K562 (cell line): ENCODE data around the gene SPATS2. TPM values are rescaled to one million over a fixed set of nuclear protein-coding genes. Genes with fewer than 3 reads are reported as not detected.

Source experiments
- ATAC-seq: fragments of 200-7000 bp; cut with Tn5 transposase; 3 replicates; pipeline ENCODE4 v1.9.1; 2020; ENCODE audit warnings: moderate library complexity
- BruUV-seq: library from RNA; stranded (reverse); fragments of 400-500 nt; replicated peaks from 2 replicates; lab custom pipeline; 2021; lab: Mats Ljungman, UMichigan
- CTCF ChIA-PET: fragments of 300-600 bp; formaldehyde crosslinking; extraction: SDS; loops from one replicate; lab custom pipeline; 2021; ENCODE audit warnings: low intra/inter-chr PET ratio; lab: Yijun Ruan, JAX
- POLR2A ChIA-PET: fragments of 300-600, 350-650 bp; sonication (Branson Sonifier 250); formaldehyde crosslinking; extraction: SDS; loops from one replicate; lab custom pipeline; 2021; ENCODE audit warnings: antibody characterized with exemption, inconsistent platforms; lab: Yijun Ruan, JAX
- DNase-seq, 4 experiments: peaks; one replicate each; pipeline versions ENCODE4 v3.0.0 to v3.0.0-alpha.2; 2011 to 2018; ENCODE audit warnings: low spot score in 3 of 4, mixed read lengths in 3 of 4; ENCODE audit errors: extremely low read depth in 1 of 4
- FAIRE-seq: peaks from 2 replicates; lab custom pipeline; 2011; peaks lifted over from hg19 to GRCh38; lab: Jason Lieb, UNC
- H2AFZ ChIP-seq: 2 replicates; pipeline ENCODE4 v1.6.0; 2011; ENCODE audit warnings: low read depth, low read length, control low read depth, inconsistent platforms
- H3K27ac ChIP-seq: fragments of 200-600 bp; 3 replicates; pipeline ENCODE4 v1.8.0; 2011; ENCODE audit warnings: low read depth, mild to moderate bottlenecking, control low read depth, inconsistent platforms, low read length, moderate library complexity, mixed read lengths; ENCODE audit errors: extremely low read depth
- H3K27me3 ChIP-seq, 2 experiments: fragments of 300-600 bp in 1 of 2; 2 replicates in 1 of 2; 3 replicates in 1 of 2; pipeline versions ENCODE4 v1.6.0 to v1.8.0; 2011; ENCODE audit warnings: inconsistent platforms in 2 of 2, low read length in 2 of 2, mild to moderate bottlenecking in 1 of 2, mixed read lengths in 1 of 2, moderate library complexity in 1 of 2; ENCODE audit not compliant: control insufficient read depth in 2 of 2, insufficient read depth in 2 of 2
- H3K36me3 ChIP-seq: fragments of 300-600 bp; 3 replicates; pipeline ENCODE4 v1.8.0; 2011; ENCODE audit warnings: mild to moderate bottlenecking, low read length, inconsistent platforms; ENCODE audit not compliant: control insufficient read depth, insufficient read depth
- H3K4me1 ChIP-seq, 2 experiments: fragments of 200-600 bp in 1 of 2; replicated peaks in 1 of 2; 2 replicates in 1 of 2; 3 replicates in 1 of 2; pipeline versions ENCODE4 v1.5.1 to v1.8.0; 2011; ENCODE audit warnings: inconsistent platforms in 2 of 2, low read length in 2 of 2, mild to moderate bottlenecking in 1 of 2, mixed read lengths in 1 of 2, moderate library complexity in 1 of 2; ENCODE audit not compliant: control insufficient read depth in 2 of 2, insufficient read depth in 2 of 2
- H3K4me2 ChIP-seq: 2 replicates; pipeline ENCODE4 v1.6.1; 2011; ENCODE audit warnings: low read length, control low read depth, inconsistent platforms, mixed read lengths; ENCODE audit not compliant: insufficient read depth
- H3K4me3 ChIP-seq: fragments of 200-600 bp; sonication (generic), shearing (Covaris generic); 2 replicates; pipeline ENCODE4 v1.5.1; 2016; ENCODE audit warnings: control low read depth, inconsistent platforms
- H3K79me2 ChIP-seq: fragments of 200-600 bp; 3 replicates; pipeline ENCODE4 v1.8.0; 2011; ENCODE audit warnings: low read length, inconsistent platforms; ENCODE audit not compliant: control insufficient read depth, insufficient read depth
- H3K9ac ChIP-seq, 2 experiments: 2 replicates each; pipeline versions ENCODE4 v1.6.0 to v1.6.1; 2011; ENCODE audit warnings: low read depth in 2 of 2, low read length in 2 of 2, control low read depth in 1 of 2, inconsistent platforms in 1 of 2, mild to moderate bottlenecking in 1 of 2, mixed read lengths in 1 of 2; ENCODE audit not compliant: insufficient read depth in 1 of 2
- H3K9me1 ChIP-seq: one replicate; pipeline ENCODE4 v1.6.0; 2011; ENCODE audit warnings: inconsistent platforms, mild to moderate bottlenecking, low read length, moderate library complexity; ENCODE audit not compliant: control insufficient read depth, insufficient read depth
- H3K9me3 ChIP-seq: replicated peaks from 2 replicates; pipeline ENCODE4 v1.5.1; 2011; ENCODE audit warnings: low read depth, low read length, inconsistent platforms; ENCODE audit not compliant: control insufficient read depth, insufficient read depth
- H4K20me1 ChIP-seq: replicated peaks from 2 replicates; pipeline ENCODE4 v1.6.1; 2011; ENCODE audit warnings: low read length, inconsistent platforms, mixed read lengths; ENCODE audit not compliant: control insufficient read depth, insufficient read depth
- CHD4 ChIP-seq: fragments of 200-600 bp; sonication (generic); IDR thresholded peaks from 3 replicates; pipeline ENCODE4 v1.6.1; 2012; ENCODE audit warnings: low read depth, mild to moderate bottlenecking, mixed read lengths, low read length, inconsistent platforms; ENCODE audit not compliant: insufficient read depth, insufficient replicate concordance, poor library complexity, severe bottlenecking
- DIDO1 ChIP-seq: fragments of 450-650 bp; IDR thresholded peaks from 2 replicates; pipeline ENCODE4 v1.6.1; 2016; ENCODE audit warnings: low read depth, missing biosample characterization, missing genetic modification characterization
- FOXA3 ChIP-seq, 2 experiments: fragments of 450-650 bp in 1 of 2; sonication (generic) in 1 of 2; formaldehyde crosslinking; IDR thresholded peaks in 1 of 2; conservative IDR thresholded peaks in 1 of 2; 2 replicates each; pipeline versions ENCODE4 v1.4.0 to v1.8.0; 2020 to 2022; ENCODE audit warnings: mild to moderate bottlenecking in 2 of 2, missing genetic modification reagents in 1 of 2
- HOXB6 ChIP-seq: fragments of 250-450 bp; sonication (Bioruptor Pico); IDR thresholded peaks from 2 replicates; pipeline ENCODE4 v1.5.1; 2022; ENCODE audit warnings: mild to moderate bottlenecking, borderline replicate concordance
- KAT2B ChIP-seq: IDR thresholded peaks from one replicate; pipeline ENCODE4 v1.6.1; 2012; ENCODE audit warnings: low read depth, mild to moderate bottlenecking, control low read depth, inconsistent platforms, low read length, moderate library complexity
- MTA1 ChIP-seq: fragments of 450-650 bp; IDR thresholded peaks from 2 replicates; pipeline ENCODE4 v1.6.1; 2017; ENCODE audit warnings: borderline replicate concordance
- OTX1 ChIP-seq: fragments of 450-650 bp; formaldehyde crosslinking; IDR thresholded peaks from 2 replicates; pipeline ENCODE4 v1.4.0; 2022; ENCODE audit warnings: mild to moderate bottlenecking
- TEAD1 ChIP-seq, 2 experiments: fragments of 450-650 bp in 1 of 2; sonication (generic) in 1 of 2; formaldehyde crosslinking; IDR thresholded peaks; 2 replicates each; pipeline versions ENCODE4 v1.4.0 to v1.8.0; 2020 to 2022; ENCODE audit warnings: mild to moderate bottlenecking in 2 of 2, missing genetic modification reagents in 1 of 2
- ZNF23 ChIP-seq: fragments of 250-450 bp; sonication (Bioruptor Pico); IDR thresholded peaks from 2 replicates; pipeline ENCODE4 v1.4.0; 2020; ENCODE audit warnings: mild to moderate bottlenecking
- ZNF263 ChIP-seq: sonication (generic); formaldehyde crosslinking; IDR thresholded peaks from 2 replicates; pipeline ENCODE4 v1.8.0; 2022; ENCODE audit warnings: mild to moderate bottlenecking, missing genetic modification reagents, borderline replicate concordance
- ZNF512 ChIP-seq: IDR thresholded peaks from 2 replicates; pipeline ENCODE4 v1.6.1; 2016; ENCODE audit warnings: missing genetic modification characterization, missing compliant biosample characterization
- WGBS: fragments of 100-300 bp; shearing (Covaris generic); methylation state at CpG from one replicate; pipeline ENCODE4 v1.1.6; 2016; ENCODE audit warnings: low coverage, mixed read lengths; ENCODE audit not compliant: insufficient coverage; ENCODE audit errors: missing lambda C conversion rate; 5-methylcytosine and 5-hydroxymethylcytosine counted together
- in situ Hi-C: fragments of 300-500 bp; cut with MboI; formaldehyde crosslinking; loops from 4 replicates; pipeline ENCODE4 v1.15.0; 2018; ENCODE audit warnings: inconsistent platforms, mixed read lengths
- intact Hi-C: fragments of 100-400 bp; cut with micrococcal nuclease; formaldehyde crosslinking; loops from 2 replicates; pipeline ENCODE4 v1.14.2; 2022
- polyA plus RNA-seq, 8 experiments: library from polyadenylated mRNA; depleted of rRNA in 4 of 8; stranded (reverse) in 5 of 8; unstranded in 3 of 8; fragments of >200 nt; fragmentation: Nextera tagmentation in 2 of 8; fragmentation: Illumina TruSeq in 1 of 8; extraction: Ambion mirVana in 2 of 8; extraction: Trizol in 1 of 8; gene quantifications; 2 replicates each; pipeline versions ENCODE4 v1.2.1 to v1.2.3, GENCODE V29; 2011 to 2014; ENCODE audit warnings: inconsistent platforms in 1 of 8, missing spikeins in 1 of 8
- total RNA-seq, 7 experiments: library from RNA; depleted of rRNA in 6 of 7; stranded (reverse); fragments of >200 nt in 6 of 7; fragmentation: Illumina TruSeq in 2 of 7; extraction: Trizol in 2 of 7; gene quantifications; 2 replicates each; pipeline versions ENCODE4 v1.2.1 to v1.2.3, GENCODE V29; 2011 to 2021; ENCODE audit warnings: low replicate concordance in 1 of 7
- TF ChIP-seq, protein P1 (sequence below): fragments of 450-650 bp; formaldehyde crosslinking; IDR thresholded peaks from 2 replicates; pipeline ENCODE4 v1.4.0; 2022; ENCODE audit warnings: missing genetic modification characterization
- TF ChIP-seq, protein P2 (sequence below): fragments of 450-650 bp; IDR thresholded peaks from 2 replicates; pipeline ENCODE4 v1.6.1; 2016

The SPATS2 gene
- total and polyA plus RNA-seq, 9 of the 15 experiments (the other 6 are each of a cell fraction or from before 2014, with no cell fraction given) = 5.4 to 48.2 (median 17.5) TPM

DNA sequence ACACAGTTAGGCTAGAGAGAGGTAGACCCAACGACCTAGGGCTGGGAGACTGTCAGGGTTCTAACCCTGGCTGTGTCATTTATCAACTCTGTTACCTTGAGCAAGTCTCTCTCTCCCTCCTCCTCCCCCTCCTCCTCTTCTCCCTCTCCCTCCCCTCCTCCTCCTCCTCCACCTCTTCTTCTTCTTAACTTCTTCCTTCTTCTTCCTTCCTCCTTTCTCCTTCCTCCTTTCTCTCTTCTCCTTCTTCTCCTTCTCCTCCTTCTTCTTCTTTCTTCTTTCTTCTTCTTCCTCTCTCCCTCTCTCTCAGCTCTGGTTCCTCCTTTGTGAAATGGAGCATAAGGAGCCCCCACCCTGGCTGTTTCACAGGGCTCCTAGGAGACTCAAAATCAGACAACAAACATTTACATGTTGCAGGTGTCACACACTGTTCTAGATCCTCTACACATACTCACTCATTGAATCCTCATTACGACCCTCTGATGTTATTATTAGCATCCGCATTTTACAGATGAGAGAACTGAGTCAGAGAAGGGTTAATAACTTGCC is 169.3 kb downstream of the SPATS2 start:
- Histone ChIP-seq H2AFZ (no peak overlapping the region), H3K27ac (no peak overlapping the region), H3K36me3 (no peaks in the 10 kb centered on the region), H3K9me1 (peaks cover 3% of the 10 kb centered on the region), H3K4me3 (no peak overlapping the region), H3K4me2 (no peak overlapping the region), H4K20me1 (0 out of 2 replicates have a peak, but pooled peaks cover 9% of the 10 kb centered on the region), H3K79me2 (no peaks in the 10 kb centered on the region), H3K9ac (no peak overlapping the region), H3K4me1 (peaks cover 0 to 37% of the 10 kb centered on the region in 2 experiments; a peak in 4 of 5 replicates), H3K27me3 (peaks cover 14 to 34% of the 10 kb centered on the region in 2 experiments), H3K9me3 (no peaks in the 10 kb centered on the region)
- ChIA-PET POLR2A (interaction anchor here (0.6 to 2.4 kb wide), 6 partner anchors 9 to 679 kb away, joined by 3 to 9 read pairs (median 4); no protein-coding TSS in a partner anchor), CTCF (no interaction called here)
- BruUV-seq = no TSS peak
- no peak for DNase-seq
- in situ Hi-C loops = no loop called here
- intact Hi-C loops = no loop called here
- FAIRE-seq = no peak
- 3% methylated on average over 3 of the region's 3 CpGs for WGBS
- no peak for ATAC-seq
- TF ChIP-seq CHD4 (no peak), HOXB6 (CRISPR knock-in tag) (no peak), FOXA3 (CRISPR knock-in tag; conservative IDR thresholded peaks at IDR 0.05 in 1 of 2, IDR thresholded peaks at IDR 0.05 in 1 of 2) (no peak), DIDO1 (no peak), ZNF263 (CRISPR knock-in tag) (peak; percentile 94), MTA1 (peak; percentile 67; the same call in 1 of the 2 replicates), OTX1 (CRISPR knock-in tag) (peak; percentile 41; the same call in 1 of the 2 replicates), TEAD1 (CRISPR knock-in tag; IDR thresholded peaks at IDR 0.05) (no peak), ZNF23 (CRISPR knock-in tag) (no peak), ZNF512 (peak; percentile 62; the same call in 1 of the 2 replicates), KAT2B (no peak)
- TF ChIP-seq, protein P1, sequence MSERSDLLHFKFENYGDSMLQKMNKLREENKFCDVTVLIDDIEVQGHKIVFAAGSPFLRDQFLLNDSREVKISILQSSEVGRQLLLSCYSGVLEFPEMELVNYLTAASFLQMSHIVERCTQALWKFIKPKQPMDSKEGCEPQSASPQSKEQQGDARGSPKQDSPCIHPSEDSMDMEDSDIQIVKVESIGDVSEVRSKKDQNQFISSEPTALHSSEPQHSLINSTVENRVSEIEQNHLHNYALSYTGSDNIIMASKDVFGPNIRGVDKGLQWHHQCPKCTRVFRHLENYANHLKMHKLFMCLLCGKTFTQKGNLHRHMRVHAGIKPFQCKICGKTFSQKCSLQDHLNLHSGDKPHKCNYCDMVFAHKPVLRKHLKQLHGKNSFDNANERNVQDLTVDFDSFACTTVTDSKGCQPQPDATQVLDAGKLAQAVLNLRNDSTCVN (CRISPR knock-in tag) = 0 out of 2 replicates have a peak, but pooled peaks have one; percentile 52
- TF ChIP-seq, protein P2, sequence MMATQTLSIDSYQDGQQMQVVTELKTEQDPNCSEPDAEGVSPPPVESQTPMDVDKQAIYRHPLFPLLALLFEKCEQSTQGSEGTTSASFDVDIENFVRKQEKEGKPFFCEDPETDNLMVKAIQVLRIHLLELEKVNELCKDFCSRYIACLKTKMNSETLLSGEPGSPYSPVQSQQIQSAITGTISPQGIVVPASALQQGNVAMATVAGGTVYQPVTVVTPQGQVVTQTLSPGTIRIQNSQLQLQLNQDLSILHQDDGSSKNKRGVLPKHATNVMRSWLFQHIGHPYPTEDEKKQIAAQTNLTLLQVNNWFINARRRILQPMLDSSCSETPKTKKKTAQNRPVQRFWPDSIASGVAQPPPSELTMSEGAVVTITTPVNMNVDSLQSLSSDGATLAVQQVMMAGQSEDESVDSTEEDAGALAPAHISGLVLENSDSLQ = 0 out of 2 replicates have a peak, but pooled peaks have one; percentile 18
